GM21390 (cell line): ENCODE results near the gene SIVA1.

Experiments used
- ATAC-seq: cut with Tn5 transposase; IDR thresholded peaks from one replicate; pipeline ENCODE4 v1.9.1; 2021; ENCODE audit not compliant: unreplicated experiment

The SIVA1 gene

DNA sequence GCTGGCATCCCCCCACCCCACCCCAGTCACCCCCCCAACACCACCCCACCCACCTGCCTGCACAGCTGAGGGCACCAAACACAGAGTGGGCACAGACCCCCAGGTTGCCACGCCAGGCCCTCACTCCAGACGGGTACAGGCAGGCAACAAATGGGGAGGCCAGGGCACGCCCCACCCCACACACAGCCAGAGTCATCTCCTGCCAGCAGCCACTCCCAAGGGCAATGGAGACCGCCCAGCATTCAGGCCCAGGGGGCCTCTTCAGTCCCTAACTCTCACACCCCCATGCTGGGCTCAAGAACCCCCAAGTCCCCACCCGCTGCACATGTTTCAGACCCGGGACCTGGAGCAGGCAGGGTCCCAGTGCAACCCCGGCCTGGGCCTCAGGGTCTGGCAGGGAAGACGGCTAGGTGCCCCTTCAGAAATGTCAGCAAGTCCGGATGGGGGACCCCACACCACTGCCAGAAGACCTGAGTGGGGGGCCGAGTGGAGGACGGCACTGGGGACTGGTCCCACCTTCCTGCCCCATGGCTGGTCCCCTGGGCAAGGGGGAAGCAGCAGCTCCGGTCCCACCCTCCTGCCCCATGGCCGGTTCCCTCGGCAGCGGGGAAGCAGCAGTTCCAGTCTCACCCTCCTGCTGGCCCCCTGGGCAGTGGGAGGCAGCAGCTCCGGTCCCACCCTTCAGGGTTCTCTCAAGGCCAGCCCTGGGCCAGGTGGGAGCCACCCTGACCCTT lies 30.7 kb downstream of the SIVA1 start:
- ATAC-seq = no peak

DNA sequence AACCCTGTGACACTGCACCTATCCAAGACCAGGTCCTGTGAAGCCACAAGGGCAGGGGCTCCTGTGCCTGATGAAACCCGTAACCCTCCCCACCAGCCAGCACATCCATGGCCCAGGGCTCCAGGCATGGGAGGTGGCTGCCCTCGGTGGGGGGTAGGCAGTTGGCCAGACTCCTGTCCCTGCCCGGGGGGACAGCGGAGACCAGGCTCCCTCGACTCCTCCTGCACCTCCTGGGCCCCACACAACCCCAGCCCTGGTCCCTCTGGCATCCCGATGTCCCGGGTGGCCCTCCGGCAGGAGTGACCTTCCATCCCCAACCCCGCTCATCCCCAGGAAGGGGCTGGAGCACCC lies 31.2 kb downstream of the SIVA1 start:
- no peak for ATAC-seq

DNA sequence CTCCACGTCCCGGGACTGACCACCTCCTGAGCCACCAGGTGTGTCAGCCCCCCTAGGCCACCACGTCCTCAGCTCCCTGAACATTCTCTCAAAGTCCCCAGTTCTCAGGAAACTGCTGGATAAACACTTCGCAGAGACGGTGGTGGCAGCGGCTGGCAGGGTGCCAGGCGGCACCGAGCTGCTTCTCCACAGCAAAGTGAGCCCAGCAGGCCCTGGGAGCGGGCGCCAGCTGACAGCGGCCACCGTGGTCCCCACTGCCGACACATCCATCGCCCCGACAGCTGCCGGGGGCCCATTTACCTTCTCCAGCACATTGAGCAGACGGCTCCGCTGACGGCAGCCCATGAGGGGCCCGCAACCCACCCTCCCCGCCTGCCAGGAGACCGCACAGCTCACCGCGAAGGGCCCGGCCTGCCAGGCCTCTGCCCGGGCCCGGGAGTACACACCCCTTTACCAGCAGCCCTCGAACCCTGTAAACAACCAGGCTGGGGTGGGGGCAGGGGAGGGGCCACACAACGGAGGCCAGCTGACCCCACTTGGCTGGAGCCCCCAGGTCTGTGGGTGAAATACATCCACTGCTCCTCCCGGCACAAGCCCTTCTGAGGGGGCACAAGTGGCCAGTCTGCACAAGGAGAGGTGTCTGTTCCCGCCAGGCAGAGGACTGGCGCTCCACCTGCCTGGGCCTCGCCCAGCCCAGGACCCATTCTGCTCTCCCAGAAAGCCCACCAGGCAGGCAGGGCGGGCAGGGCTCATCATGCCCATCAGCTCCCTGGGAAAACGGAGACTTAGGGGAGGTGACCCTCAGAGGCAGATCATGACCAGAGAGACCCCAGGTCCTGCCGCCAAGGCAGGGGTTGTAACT lies 32.1 kb downstream of the SIVA1 start:
- ATAC-seq = no peak

DNA sequence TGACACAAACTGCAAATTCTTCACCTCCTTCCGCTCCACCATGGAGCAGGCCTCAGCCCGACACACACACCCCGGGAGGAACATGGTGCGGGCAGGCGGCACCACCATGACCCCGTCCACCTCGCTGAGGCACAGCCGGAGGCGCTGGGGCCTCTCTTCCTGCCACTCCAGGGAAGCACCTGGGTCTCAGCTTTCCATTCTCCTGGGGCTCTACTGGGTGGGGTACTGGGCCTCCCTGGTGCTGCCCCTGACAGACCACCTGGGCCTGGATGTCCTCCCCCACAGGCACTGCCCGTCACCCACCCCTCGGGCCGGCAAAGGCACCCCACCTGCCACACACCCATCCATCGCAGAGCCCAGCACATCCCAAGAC lies 32.7 kb downstream of the SIVA1 start:
- no peak for ATAC-seq

DNA sequence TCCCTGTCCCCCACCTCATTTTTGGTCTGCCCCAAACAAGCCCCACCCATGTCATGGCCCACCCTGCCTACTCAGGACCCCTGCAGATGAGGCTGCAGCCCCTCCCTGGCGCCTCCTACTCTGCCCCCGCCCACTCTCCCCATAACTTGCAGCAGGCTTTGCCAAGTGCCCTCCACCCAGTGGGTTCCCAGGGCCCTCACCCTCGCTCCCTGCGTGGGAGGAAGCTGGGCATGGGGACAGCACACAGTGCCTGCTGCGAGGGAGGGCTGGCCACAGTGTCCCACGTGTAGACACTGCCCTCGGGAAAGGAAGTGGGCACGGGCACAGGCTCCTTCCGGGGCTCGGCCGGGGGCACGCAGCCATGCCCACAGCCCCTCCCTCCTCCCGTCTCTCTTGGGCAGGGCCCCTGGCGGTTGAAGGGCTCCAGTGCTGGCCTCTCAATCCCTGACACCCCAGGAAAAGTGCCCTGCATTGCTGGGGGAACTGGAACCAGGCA lies 33.2 kb downstream of the SIVA1 start:
- no peak for ATAC-seq

DNA sequence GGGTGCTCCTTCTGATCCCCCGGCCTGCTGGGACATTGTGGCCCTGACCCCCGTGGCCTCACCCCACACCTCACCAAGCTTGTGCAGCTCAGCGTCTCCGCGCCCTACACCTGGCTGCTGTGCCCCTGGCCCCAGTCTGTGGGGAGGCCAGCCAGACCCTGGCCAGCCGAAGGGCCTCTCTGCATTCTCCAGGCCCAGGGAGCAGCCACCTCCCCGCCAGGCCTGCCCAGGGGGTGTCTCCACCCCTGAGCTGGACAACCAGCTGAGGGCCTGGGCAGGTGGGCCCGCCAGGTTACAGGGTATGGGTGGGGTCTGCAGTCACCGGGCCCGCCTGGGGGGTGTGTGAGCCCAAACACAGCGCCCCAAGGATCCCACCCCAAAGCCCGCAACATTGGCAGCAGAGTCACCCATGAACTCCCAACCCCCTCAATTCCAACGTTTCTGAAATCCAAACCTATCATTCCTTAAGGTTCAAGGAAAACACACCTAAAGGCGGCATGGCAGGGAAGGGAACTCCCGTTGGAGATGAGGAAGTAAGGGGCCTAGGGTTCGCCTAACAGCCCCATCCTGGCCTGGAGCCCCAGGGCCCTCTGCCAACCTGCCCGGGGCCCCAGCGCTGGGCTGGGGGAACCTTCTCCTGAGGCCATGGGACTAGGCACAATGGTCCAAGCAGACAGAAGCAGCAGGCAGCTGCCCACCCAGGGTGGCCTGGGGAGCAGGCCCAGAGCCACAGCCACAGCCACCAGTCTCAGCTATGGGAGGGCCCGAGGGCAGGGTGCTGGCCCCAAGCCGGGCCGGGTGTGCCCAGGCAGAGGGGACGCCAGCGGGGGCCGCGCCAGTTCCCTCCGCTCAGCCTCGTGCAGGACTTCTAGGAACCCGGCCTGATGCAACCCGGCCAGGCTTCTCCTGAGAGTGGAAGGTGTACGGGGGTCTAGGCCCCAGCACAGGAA lies 34.1 kb downstream of the SIVA1 start:
- ATAC-seq = no peak

DNA sequence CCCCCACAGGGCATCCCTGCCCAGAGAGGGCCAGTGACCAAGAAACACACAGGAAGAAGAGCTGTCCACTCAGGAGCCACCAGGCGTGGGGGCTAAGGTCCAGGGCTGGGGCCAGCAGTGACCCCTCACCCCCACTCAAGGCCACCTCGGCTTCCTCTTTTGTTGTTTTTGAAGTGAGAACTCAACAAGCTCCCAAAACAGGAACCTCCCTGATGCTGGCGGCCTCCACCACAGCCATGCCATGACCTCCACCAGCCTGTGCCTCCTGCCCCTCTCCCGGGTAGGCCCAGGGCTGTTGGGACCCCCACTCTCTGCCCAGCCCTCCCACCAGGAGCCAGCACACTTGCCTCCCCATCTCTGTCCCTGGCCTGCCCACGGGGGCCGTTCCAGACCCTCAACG lies 34.8 kb downstream of the SIVA1 start:
- ATAC-seq = no peak

DNA sequence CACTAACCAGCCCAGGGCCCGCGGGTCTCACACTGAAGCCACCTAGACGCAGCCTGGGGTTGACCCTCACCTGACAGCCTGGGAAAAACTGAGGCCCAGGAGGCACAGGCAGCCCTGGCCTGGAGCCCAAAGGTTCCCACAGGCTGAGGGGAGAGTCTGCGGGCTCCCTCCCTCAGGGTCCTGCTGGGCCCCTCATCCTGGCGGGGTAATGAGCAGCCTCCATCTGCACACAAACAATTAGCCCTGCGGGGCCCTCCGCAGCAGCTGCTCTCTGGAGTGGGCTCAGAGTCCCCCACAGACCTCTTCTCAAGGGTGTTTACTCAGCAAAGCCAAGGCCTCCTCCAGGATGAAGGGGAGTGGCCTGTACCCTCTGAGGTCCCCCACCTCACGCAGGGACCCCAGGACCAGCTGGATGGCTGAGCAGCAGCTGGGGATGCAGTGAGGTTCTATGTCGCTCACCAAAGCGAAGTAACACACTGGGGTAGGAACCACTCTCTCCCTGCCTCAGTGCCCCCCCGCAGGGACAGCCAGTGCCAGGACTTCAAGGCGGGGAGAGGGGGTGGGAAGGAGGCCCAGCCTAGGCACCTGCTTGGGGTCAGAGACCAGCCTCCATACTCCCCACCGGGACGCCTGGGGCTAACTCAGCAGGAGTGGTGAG lies 35.3 kb downstream of the SIVA1 start:
- ATAC-seq = no peak

DNA sequence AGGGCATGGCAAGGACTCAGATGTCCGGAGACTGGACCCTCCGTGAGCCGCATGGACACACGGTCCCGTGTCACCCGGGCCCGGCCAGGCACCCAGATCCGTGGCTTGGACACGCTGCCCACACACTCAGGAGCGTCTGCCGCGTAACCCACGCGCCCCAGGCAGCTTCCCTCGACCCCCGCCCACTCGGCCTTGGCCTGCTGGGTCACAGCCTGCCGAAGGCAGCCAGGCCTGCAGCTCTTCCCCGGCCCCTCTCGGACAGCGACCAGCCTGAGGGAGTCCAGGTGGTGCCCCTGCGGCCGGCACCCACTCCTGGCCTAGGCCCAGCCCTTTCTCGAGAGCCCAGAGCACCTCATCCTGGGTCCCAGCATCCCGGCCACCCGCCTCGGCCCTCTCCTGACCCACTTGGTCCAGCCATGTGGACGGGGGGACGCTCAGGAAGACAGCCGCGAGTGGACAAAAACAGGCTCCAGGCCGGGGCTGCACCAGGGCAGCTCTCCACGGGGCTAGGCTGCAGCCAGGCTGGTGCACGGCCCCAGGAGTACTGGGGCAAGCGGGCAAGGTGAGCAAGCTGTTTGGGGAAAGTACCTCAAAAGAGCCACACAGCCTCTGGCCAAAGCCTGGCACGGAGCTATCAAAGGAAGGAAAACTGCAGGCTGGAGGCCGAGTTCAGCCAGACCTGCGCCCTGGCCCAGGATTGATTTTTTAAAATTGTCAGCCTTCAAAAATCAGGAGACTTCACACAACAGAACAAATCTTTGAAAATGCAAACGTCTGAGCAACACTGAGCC lies 36.1 kb downstream of the SIVA1 start:
- ATAC-seq = no peak

DNA sequence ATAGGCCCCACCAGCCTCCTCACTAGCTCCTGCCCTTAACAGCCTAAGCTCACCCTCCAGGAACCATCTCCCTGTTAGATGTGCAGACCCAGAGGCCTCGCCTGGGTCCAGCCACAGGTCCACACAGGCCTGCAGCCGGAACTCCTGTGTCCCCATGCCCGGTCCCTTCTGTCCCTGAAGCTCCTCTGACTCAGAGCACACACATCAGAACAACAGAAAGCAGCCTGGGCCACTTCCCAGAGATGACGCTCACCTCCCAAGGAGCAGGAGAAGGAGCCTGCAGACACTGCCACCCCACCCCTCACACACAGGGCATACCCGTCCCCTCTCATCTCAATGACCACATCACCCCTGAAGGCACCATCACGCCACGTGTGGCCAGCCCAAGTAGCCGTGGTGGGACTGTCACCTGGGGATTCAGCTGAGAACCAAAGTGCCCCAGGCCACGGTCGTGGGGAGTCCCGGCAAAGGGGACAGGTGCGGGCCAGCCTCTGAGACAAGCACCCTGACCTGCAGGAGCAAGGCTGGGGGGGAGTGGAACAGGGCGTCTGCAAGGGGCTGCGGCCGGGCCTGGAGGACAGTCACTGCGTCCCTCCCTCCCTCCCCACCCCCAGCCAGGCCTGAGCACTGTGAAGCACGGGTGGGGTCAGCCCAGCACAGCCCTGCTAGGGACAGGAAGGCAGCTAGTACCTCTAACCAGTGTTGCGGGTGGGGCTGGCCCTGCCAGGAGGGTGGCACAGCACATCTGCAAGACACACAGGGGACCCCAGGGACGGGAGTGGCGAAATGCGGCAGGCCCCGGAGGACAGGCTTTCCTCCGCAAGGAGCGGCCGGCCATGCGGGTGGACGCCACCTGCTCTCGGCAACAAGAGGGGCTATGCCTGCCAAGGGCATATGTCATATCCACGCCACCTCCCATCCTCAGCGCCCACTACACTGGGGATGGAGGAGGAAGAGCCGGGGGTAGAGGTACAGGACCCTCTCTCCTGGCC lies 37.1 kb downstream of the SIVA1 start:
- ATAC-seq = no peak

DNA sequence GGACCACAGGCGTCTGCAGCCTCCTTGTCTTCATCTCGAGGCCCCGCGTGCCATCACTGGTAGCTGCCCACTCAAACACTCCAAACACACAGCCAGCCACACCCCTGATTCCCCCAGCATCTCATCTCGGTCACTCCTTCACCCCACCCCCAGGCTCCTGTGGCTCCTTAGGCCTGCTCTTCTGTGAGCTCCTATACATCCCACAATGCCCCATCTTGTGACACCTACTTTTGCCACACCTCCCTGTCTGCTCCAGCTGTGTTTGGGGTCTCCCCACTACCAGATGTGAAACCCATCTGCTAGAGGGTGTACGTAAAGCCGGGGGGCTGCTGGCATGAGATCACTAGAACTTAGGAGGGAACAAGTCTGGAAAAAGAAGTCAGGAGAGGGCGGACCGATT lies 38.5 kb downstream of the SIVA1 start:
- no peak for ATAC-seq

DNA sequence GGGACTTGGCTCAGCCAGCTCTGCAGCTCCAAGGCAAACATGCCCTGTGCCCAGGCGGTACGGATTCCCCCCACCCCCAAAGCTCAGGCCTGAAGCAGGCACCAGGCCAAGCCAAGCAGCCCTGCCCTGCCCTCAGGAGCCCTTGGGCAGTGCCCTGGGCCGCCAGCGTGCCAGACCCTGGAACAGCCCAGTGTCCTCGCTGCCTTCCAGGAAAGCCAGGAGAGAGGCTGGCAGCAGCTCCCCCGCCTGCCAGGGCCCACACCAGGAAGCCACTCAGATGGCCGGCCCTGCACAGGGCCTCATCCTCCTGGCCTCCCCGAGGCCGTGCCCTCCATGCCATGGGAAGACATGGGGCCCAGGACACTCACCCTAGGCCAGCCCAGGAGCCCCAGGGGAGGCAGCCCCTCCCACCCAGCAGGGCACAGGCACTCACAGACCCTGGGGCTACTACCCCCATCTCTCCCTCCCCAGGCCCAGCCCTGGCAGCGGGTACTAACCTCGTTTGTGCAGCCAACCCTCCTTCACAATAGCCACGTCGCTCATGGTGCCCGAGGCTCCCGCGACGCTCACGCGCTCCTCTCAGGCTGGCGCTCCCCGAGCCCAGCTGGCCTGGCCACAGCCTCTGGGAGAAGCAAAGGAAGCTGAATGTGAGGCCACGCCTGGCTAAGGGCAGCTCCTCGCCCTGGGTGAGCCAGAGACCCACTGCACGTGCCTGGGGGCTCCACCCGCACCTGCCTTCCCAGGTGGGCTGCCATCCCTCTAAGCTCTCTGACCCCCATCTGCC lies 39.3 kb downstream of the SIVA1 start:
- ATAC-seq = no peak

DNA sequence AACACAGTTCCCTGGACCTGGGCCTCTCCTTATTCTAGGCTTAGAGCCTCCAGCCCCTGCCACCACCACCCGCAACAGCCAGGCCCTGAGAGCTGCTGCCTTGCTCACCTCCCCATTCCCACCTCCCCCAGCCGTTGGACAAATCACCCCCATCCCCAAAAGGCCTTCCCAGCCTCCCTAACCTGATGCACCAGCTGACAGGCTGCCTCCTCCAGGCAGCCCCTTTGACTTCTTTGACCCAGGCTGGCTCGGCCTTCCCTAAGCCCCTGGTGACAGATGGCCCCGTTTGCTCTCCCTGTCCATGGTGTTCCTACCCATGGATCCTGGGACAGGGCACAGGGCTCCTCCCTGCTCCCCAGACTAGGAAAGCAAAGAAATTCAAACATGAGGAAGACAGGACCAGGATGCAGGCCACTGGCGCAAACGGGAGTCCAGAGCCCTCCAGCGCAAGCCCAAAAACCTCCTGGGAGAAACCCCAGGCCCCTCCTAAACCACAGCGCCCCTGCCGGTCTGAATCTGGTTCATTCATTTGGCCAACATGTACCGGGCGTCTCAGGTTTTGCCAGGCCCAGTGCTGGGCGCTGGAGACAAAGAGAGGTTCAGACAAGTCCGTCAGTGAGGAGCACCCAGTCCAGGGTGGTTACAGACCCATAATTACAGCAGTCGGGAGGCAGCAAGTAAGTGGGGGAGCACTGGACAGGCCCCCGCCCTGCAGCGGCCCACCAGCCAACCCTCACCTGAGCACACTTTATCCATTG lies 40.2 kb downstream of the SIVA1 start:
- no peak for ATAC-seq

DNA sequence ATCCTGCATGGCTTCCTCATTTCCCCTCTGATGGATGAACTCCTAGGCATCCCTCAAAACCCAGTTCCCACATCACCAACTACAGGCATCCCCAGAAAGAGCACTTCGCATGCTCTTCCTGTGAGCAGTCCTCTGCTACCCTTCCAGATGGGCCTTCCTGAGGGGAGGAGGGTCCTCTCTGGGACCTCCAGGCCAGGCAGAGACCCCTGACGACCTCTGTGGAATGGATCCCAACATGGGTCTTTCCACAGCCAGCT lies 40.7 kb downstream of the SIVA1 start:
- ATAC-seq = no peak

DNA sequence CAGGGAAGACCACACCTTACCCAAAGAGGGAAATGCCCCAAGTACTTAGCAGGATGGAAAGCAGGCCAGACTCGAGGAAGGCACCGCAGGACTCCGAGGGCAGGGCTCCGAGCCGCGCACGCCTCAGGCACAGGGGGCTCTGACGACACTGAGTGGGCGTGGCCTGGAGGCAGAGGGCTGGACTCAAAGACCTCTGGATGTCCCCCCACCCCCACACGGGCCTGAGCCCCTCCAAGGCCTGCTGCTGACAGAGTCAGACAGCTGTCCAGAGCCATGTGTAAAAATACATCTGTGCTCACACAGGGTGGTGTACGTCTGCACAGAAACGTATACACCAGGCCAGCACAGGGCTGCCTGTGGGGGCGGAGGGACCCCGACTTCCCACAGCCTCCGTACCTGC lies 41.2 kb downstream of the SIVA1 start:
- ATAC-seq = no peak

DNA sequence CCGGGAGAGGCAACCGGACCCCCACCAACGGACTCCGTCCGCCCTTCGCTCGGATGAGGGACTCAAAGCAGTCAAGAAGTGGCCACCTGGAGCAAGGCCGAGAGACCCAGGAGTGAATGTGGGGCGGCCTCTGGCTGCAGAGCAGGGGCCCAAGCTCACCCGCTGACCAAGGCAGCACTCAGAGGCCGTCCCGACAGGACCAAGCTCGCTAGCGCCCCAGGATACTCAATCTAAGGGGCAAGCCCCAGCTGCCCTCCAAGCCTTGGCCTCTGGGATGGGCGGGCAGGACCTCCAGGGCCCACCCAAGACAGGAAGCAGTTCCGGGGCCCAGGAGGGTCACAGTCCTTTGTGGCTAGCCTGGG lies 41.7 kb downstream of the SIVA1 start:
- no peak for ATAC-seq

DNA sequence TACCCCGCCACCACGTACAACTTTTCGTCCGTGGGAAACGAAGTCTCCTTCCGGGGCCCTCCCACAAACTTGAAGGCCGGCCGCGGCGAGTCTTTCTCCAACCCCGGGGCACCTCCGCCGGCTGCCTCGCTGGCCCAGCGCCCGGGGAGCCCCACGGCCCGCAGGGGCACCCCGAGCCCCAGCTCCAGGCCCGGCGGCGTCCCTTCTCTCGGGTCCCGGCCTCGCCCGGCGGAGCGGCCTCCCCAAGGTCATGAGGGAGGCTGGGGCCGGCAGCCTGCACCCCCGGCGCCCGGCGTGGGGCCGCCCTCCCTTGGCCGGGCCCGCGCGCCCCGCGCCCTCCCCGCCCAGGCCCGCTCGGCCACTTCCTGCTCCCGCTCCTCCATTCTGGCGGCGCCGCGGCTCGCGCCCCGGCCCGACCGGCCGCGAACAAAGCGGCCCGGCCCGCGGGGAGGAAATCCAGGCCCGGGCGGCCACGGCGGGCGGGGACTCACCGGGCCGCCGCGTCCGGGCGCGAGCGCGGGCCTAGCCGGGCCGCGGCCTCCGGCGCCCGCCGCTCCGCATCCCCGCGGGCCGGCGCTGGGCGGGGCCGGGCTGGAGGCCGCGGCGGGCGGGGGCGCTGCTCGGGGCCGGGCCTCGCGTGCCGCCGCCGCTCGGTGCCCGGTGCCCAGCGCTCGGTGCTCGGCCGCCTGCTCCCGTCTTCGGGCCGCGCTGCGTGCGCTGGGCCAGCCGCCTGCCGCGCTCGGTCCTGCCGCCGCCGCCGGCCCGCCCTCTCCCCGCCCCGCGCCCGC lies 42.2 kb downstream of the SIVA1 start, which contains the start of gene AKT1:
Gene AKT1, minus strand, starts transcription at position 756 of the 788 bp plus-strand sequence. CDS start 3,105 bp downstream, outside the sequence.
- peak; percentile 39 for ATAC-seq
